Suprapubic skin (tissue), 4 donors: ENCODE data around the gene S100A12. TPM values are rescaled to one million over a fixed set of nuclear protein-coding genes. Genes with fewer than 3 reads are reported as not detected.

Experiments used
- DNase-seq, 2 donors: peaks; one replicate each; pipeline ENCODE4 v3.0.0-alpha.2; 2019; ENCODE audit warnings: low spot score in 2 of 2
- H3K27ac ChIP-seq: fragments of 200-600 bp; sonication (generic); one replicate; pipeline ENCODE4 v1.5.1; 2019
- H3K27me3 ChIP-seq: fragments of 200-600 bp; sonication (generic); one replicate; pipeline ENCODE4 v1.5.1; 2019
- H3K36me3 ChIP-seq: fragments of 200-600 bp; sonication (generic); one replicate; pipeline ENCODE4 v1.5.1; 2019
- H3K4me1 ChIP-seq: fragments of 200-600 bp; sonication (generic); one replicate; pipeline ENCODE4 v1.5.1; 2019
- H3K4me3 ChIP-seq: fragments of 200-600 bp; sonication (generic); one replicate; pipeline ENCODE4 v1.5.1; 2019; ENCODE audit warnings: mild to moderate bottlenecking
- H3K9me3 ChIP-seq: fragments of 200-600 bp; sonication (generic); one replicate; pipeline ENCODE4 v1.5.1; 2019
- CTCF ChIP-seq, 2 donors: fragments of 200-600 bp in 1 of 2; fragments of 450-650 bp in 1 of 2; sonication (generic) in 1 of 2; IDR thresholded peaks; one replicate each; pipeline ENCODE4 v1.5.1; 2016 to 2019; ENCODE audit warnings: antibody characterized with exemption in 2 of 2, mild to moderate bottlenecking in 1 of 2, moderate library complexity in 1 of 2
- EP300 ChIP-seq: sonication (generic); formaldehyde crosslinking; IDR thresholded peaks from one replicate; pipeline ENCODE4 v1.6.1; 2017; ENCODE audit warnings: antibody characterized with exemption
- POLR2A ChIP-seq, 2 donors: fragments of 450-650 bp; IDR thresholded peaks; one replicate each; pipeline ENCODE4 v1.6.1; 2017; ENCODE audit warnings: antibody characterized with exemption in 2 of 2, mild to moderate bottlenecking in 2 of 2, moderate library complexity in 2 of 2
- POLR2AphosphoS5 ChIP-seq, 3 donors: sonication (generic); formaldehyde crosslinking; IDR thresholded peaks; one replicate each; pipeline ENCODE4 v1.6.1; 2017; ENCODE audit warnings: antibody characterized with exemption in 3 of 3
- WGBS: methylation state at CpG from one replicate; pipeline ENCODE4 v1.1.5; 2018; 5-methylcytosine and 5-hydroxymethylcytosine counted together
- total RNA-seq, 4 donors: library from RNA; depleted of rRNA; stranded (reverse); fragments of >200 nt; gene quantifications; one replicate each; pipeline ENCODE4 v1.1.0, GENCODE V29; 2016

The S100A12 gene
- total RNA-seq, 4 donors from 2014 or later = not detected

DNA sequence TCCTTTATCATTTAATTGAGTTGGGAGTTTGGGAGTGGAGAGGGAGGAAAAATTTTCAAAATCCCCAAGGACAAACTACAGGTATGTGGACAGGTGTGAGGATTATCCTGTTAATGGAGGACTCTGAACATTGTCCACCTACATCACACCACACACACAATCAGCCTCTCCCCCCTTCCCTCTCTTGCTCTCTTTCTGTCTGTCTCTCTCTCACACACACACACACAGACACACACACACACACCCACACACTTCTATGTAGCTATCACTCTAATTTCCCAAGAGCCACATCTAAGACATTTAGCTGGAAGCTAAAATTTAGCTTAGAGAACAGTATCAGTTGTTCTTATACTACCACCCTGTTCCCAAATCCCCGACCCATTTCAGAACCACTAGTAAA is 14.0 kb upstream of the S100A12 start:
- DNase-seq = no peak
- 85% methylated on average over 1 of the region's 1 CpG for WGBS
- no peak for TF ChIP-seq EP300
- no peak for TF ChIP-seq POLR2AphosphoS5 (IDR thresholded peaks at IDR 0.05)
- no peaks in the 10 kb centered on the region for H3K36me3 ChIP-seq
- peaks cover 24% of the 10 kb centered on the region for H3K4me1 ChIP-seq
- no peak overlapping the region for H3K4me3 ChIP-seq
- peaks cover 5% of the 10 kb centered on the region for H3K27me3 ChIP-seq
- H3K27ac ChIP-seq = no peak overlapping the region
- no peaks in the 10 kb centered on the region for H3K9me3 ChIP-seq

DNA sequence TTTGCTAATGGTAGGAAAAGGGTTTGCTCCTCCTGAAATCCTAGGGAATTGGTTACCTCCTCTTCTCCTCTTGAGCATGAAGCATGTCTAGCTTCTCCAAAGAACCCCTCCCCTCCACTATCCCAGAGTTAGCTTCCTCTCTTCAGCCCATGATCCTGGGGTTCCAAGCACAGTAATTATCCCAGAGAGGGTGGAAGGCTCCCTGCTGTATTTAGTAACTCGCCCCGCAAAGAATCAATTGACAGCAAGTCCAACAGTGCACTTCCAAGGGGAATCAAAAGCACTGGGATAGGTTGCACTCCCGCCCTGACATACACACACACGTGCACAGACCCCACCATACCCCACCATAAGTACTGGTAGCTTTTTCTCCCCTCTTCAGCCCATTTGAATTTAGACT is 12.4 kb upstream of the S100A12 start:
- no peaks in the 10 kb centered on the region for H3K36me3 ChIP-seq
- no peak for TF ChIP-seq CTCF (IDR thresholded peaks at IDR 0.05)
- TF ChIP-seq POLR2AphosphoS5 (IDR thresholded peaks at IDR 0.05) = no peak
- TF ChIP-seq POLR2A (IDR thresholded peaks at IDR 0.05) = no peak
- no peak for TF ChIP-seq EP300
- 76% methylated on average over 3 of the region's 4 CpGs for WGBS
- H3K27me3 ChIP-seq = peaks cover 5% of the 10 kb centered on the region
- no peaks in the 10 kb centered on the region for H3K9me3 ChIP-seq
- H3K27ac ChIP-seq = no peak overlapping the region
- H3K4me1 ChIP-seq = peaks cover 23% of the 10 kb centered on the region
- no peak for DNase-seq
- no peak overlapping the region for H3K4me3 ChIP-seq

DNA sequence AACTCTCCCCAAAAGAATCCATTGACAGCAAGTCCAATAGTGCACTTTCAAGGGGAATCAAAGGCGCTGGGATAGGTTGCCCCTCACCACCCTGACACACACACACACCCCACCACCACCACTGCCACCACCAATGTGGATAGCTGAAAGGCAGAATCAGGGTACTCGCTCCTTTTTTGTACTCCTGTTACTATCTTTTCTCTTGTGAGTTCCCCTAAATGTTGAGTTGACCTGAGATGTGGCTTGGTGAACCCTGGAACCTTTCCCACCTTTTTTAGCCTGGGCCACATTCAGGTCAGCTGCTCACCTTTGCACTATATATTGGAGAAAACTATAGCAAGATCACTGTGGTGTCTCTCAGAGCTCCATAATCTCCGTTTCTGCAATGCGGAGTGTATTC is 11.6 kb upstream of the S100A12 start:
- Histone ChIP-seq H3K27me3 (no peaks in the 10 kb centered on the region), H3K27ac (no peak overlapping the region), H3K4me3 (no peak overlapping the region), H3K36me3 (no peaks in the 10 kb centered on the region), H3K9me3 (no peaks in the 10 kb centered on the region), H3K4me1 (peaks cover 23% of the 10 kb centered on the region)
- no peak for TF ChIP-seq POLR2A (IDR thresholded peaks at IDR 0.05)
- TF ChIP-seq POLR2AphosphoS5 (IDR thresholded peaks at IDR 0.05) = no peak
- no peak for TF ChIP-seq CTCF (IDR thresholded peaks at IDR 0.05)
- TF ChIP-seq EP300 = no peak
- no peak for DNase-seq
- 97% methylated on average over 4 of the region's 4 CpGs for WGBS

DNA sequence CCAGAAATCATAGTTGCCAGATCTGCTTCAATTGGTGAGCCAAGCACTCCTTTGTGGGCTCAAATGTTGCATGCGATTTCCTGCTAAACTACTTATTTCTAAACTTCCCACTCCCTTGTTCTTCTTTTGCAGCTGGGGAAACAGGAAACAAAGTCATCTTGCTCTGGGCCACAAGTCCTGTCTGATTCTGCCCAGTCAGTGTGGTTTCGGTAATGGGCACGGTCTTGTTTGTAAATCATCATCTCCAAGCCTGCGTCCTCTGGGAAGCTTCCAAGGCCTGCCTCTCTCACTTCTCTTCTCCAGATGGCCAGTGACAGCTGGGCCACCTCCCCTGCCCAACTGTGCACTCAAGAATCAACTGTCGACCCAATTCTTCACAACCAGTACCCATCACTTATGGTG is 11.1 kb upstream of the S100A12 start:
- TF ChIP-seq EP300 (no peak), POLR2A (IDR thresholded peaks at IDR 0.05) (no peak), CTCF (IDR thresholded peaks at IDR 0.05) (no peak), POLR2AphosphoS5 (IDR thresholded peaks at IDR 0.05) (no peak)
- no peaks in the 10 kb centered on the region for H3K9me3 ChIP-seq
- no peaks in the 10 kb centered on the region for H3K27me3 ChIP-seq
- H3K4me3 ChIP-seq = no peak overlapping the region
- peaks cover 23% of the 10 kb centered on the region for H3K4me1 ChIP-seq
- H3K27ac ChIP-seq = no peak overlapping the region
- no peak for DNase-seq
- 43% methylated on average over 5 of the region's 5 CpGs for WGBS
- H3K36me3 ChIP-seq = no peaks in the 10 kb centered on the region

- Histone ChIP-seq H3K4me3 (no peak overlapping the region), H3K27ac (no peak overlapping the region), H3K27me3 (no peaks in the 10 kb centered on the region), H3K36me3 (no peaks in the 10 kb centered on the region), H3K9me3 (no peaks in the 10 kb centered on the region), H3K4me1 (peaks cover 8% of the 10 kb centered on the region)
- TF ChIP-seq EP300 (no peak), POLR2A (IDR thresholded peaks at IDR 0.05) (no peak), POLR2AphosphoS5 (IDR thresholded peaks at IDR 0.05) (no peak), CTCF (IDR thresholded peaks at IDR 0.05) (no peak)
- WGBS = 54% methylated on average over 4 of the region's 4 CpGs
- DNase-seq = no peak
These were observed 9.6 kb upstream of the S100A12 start for GRCh38 chr1:153384958-153385580.

- DNase-seq = no peak
These were observed 5.3 kb upstream of the S100A12 start for GRCh38 chr1:153380711-153381110.

More at GRCh38 chr1:153380711-153381110, 5.3 kb upstream of the S100A12 start:
- TF ChIP-seq CTCF (IDR thresholded peaks at IDR 0.05) = no peak
- TF ChIP-seq POLR2A (IDR thresholded peaks at IDR 0.05) = no peak
- TF ChIP-seq POLR2AphosphoS5 (IDR thresholded peaks at IDR 0.05) = no peak
- no peak for TF ChIP-seq EP300
- Histone ChIP-seq H3K4me3 (no peak overlapping the region), H3K27me3 (no peaks in the 10 kb centered on the region), H3K4me1 (peaks cover 6% of the 10 kb centered on the region), H3K36me3 (no peaks in the 10 kb centered on the region), H3K9me3 (no peaks in the 10 kb centered on the region), H3K27ac (no peak overlapping the region)
- 92% methylated on average over 23 of the region's 23 CpGs for WGBS
